GM06990 (cell line): Measurements from ENCODE around the gene ZBBX.

Experiments used
- DNase-seq: peaks from one replicate; pipeline ENCODE4 v3.0.0-alpha.2; 2011; ENCODE audit not compliant: insufficient read length; ENCODE audit errors: extremely low read depth
- H3K27me3 ChIP-seq: replicated peaks from 2 replicates; pipeline ENCODE4 v1.6.0; 2011; ENCODE audit warnings: low read length; ENCODE audit not compliant: control insufficient read depth, insufficient read depth
- H3K36me3 ChIP-seq: 2 replicates; pipeline ENCODE4 v1.5.1; 2011; ENCODE audit warnings: low read length; ENCODE audit not compliant: control insufficient read depth, insufficient read depth
- H3K4me3 ChIP-seq: replicated peaks from 2 replicates; pipeline ENCODE4 v1.5.1; 2011; ENCODE audit warnings: low read depth, mild to moderate bottlenecking, control low read depth, low read length
- TF ChIP-seq, protein P1 (sequence below): IDR thresholded peaks from 2 replicates; pipeline ENCODE4 v1.5.1; 2011; ENCODE audit warnings: low read length, control low read depth, mild to moderate bottlenecking, inconsistent platforms; ENCODE audit not compliant: insufficient read depth, poor library complexity, severe bottlenecking

The ZBBX gene

DNA sequence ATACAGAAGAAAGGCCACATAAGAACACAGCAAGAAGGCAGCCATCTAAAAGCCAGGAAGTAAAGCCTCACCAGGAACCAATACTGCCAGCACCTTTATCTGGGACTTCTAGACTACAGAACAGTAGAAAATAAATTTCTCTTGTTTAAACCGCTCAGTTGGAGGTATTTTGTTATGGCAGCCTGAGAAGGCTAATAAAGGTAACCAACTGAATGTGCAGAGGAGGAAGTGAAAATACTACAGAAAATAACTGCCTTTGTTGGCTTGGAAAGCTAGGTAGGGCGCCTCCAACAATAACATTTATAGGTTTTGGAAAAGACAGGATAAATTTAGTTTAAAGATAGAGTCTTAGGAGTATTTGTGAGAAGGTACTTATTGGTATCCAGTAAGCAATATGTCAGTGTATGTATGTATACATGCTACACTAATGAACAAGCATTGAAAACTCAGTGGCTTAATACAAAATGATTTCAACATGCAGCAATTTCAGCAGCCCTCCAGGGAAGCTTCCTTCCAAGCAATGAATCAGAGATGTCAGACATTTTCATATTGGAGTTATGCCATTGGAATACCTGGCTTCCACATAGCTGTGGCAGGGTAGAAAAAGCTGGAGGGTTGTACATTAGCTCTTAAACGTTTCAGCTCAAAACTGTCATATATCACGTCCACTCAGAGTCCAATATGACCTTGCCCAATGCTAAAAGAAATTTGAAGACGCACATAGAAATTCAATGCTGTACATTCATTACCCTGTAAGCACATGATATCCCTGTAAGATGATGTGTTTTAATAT lies 48.9 kb downstream of the ZBBX start:
- DNase-seq, result no peak
- H3K27me3 ChIP-seq, result no peaks in the 10 kb centered on the region
- TF ChIP-seq, protein P1, sequence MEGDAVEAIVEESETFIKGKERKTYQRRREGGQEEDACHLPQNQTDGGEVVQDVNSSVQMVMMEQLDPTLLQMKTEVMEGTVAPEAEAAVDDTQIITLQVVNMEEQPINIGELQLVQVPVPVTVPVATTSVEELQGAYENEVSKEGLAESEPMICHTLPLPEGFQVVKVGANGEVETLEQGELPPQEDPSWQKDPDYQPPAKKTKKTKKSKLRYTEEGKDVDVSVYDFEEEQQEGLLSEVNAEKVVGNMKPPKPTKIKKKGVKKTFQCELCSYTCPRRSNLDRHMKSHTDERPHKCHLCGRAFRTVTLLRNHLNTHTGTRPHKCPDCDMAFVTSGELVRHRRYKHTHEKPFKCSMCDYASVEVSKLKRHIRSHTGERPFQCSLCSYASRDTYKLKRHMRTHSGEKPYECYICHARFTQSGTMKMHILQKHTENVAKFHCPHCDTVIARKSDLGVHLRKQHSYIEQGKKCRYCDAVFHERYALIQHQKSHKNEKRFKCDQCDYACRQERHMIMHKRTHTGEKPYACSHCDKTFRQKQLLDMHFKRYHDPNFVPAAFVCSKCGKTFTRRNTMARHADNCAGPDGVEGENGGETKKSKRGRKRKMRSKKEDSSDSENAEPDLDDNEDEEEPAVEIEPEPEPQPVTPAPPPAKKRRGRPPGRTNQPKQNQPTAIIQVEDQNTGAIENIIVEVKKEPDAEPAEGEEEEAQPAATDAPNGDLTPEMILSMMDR, result no peak
- H3K36me3 ChIP-seq, result no peaks in the 10 kb centered on the region
- no peak overlapping the region for H3K4me3 ChIP-seq

DNA sequence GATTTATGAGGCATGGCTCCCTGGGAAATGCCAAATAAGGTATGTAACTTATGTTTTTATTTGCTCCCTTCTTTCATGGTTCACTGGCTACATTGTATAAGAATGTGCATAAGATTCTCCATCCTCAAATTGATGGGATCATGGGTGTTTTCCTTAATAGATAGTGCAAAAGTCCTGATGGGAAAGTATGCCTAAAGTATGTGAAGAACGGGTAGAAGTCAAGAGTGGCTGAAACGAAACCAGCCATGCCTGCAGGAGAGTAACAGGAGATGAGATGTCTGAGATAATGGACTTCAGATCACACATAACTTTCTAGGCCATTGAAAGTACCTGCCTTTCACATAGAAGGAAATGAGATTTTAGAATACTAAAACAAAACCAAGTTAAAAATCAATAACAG lies 56.5 kb downstream of the ZBBX start:
- DNase-seq, result no peak
- H3K36me3 ChIP-seq, result no peaks in the 10 kb centered on the region
- TF ChIP-seq, protein P1, result no peak
- H3K27me3 ChIP-seq, result no peaks in the 10 kb centered on the region
- H3K4me3 ChIP-seq, result no peak overlapping the region

DNA sequence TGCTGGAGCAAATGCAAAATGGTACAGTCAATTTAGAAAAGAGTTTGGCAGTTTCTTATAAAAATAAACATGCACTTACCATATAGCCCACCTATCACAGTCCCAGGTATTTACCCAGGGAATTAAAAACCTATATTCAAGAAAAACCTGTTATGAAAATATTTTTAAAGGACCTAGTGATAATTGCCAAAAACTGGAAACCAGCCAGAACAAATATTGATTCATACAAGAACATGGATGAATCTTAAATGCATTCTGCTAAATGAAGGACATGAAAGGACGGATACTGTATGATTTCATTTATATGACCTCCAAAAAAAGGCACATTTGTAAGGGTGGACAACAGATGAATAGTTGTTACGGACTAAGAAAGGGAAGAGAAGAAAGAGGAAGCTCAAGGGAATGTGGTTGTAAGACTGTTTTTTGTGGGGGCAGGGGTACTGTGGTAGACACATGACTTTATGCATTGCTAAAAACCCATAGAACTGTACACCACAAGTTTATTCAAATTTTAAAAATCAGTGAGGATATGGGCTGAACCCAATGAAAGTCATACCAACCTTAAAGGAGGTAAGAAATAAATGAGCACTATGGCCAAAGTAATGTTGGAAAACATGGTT lies 61.0 kb downstream of the ZBBX start:
- TF ChIP-seq, protein P1, result no peak
- Histone ChIP-seq H3K36me3 (no peaks in the 10 kb centered on the region), H3K4me3 (no peak overlapping the region), H3K27me3 (no peaks in the 10 kb centered on the region)
- DNase-seq, result no peak

DNA sequence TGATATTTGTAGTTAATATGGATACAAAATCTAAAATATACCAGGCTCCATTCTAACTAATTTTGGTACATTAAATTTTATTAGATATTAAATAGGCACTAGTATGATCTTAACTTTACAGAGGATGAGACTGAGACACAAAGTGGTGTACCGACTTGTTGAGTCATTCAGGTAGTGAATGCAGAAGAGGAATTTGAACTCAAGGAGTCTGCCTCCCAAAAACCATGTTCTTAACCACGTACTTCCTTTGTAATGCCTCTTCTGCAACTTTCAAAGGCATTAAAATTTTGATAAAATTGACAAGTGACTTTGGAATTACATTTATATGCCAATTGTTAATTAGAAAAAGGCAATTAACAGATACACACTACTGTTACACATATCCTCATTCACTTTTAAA lies 61.8 kb downstream of the ZBBX start:
- no peaks in the 10 kb centered on the region for H3K27me3 ChIP-seq
- DNase-seq, result no peak
- TF ChIP-seq, protein P1, result no peak
- no peaks in the 10 kb centered on the region for H3K36me3 ChIP-seq
- no peak overlapping the region for H3K4me3 ChIP-seq

DNA sequence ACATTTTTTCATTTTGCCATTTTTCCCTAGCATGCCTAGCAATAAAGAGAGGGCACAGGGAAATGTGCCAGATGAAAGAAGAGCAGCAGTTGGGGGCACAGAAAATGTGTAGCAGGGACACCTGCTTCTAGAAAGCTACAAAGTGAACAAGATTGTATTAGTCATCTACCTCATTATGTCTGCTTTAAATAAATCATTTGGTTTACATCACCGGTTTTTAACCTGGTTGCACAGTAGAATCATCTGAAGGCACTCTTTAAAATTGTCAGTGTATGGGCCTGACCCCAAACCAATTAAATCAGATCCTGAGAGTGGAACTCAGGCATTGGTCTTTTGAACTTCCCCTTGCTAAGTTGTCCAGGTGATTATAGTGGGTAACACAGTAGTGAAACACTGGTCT lies 73.8 kb downstream of the ZBBX start:
- Histone ChIP-seq H3K4me3 (no peak overlapping the region), H3K27me3 (no peaks in the 10 kb centered on the region), H3K36me3 (no peaks in the 10 kb centered on the region)
- no peak for DNase-seq
- TF ChIP-seq, protein P1, result no peak
